Stimulated activated CD8-positive, alpha-beta memory T cell treated with anti-CD3 and anti-CD28 coated beads, Interleukin-15, amount 100 ng/mL, for 4 hours (primary cell): ENCODE results near the gene AKR7A3.
"Not testable (repeated sequence)": the region's sequence is repeated elsewhere in the genome, so short reads cannot be mapped to it uniquely, and the experiment has no call there.

Experiments
- DNase-seq, 2 donors: peaks; one replicate each; pipeline ENCODE4 v3.0.0-alpha.2; 2020; ENCODE audit warnings: low read depth in 2 of 2

AKR7A3 gene

DNA sequence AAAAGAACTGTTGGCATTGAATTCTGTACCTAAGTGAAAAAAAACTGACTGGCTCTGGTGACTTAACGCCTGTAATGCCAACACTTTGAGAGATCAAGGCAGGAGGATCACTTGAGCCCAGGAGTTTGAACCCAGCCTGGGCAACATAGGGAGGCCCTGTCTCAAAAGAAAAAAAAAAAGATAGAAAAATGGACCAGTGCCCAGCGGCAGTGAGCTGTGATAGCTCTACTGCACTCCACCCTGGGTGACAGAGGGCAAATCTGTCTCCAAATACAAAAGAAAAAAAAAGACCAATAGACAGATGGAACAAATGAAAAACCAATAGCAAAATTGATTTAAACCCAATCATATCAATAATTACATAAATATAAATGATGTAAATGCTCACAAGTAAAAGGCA lies 674 bp upstream of the AKR7A3 start:
- no peak for DNase-seq

DNA sequence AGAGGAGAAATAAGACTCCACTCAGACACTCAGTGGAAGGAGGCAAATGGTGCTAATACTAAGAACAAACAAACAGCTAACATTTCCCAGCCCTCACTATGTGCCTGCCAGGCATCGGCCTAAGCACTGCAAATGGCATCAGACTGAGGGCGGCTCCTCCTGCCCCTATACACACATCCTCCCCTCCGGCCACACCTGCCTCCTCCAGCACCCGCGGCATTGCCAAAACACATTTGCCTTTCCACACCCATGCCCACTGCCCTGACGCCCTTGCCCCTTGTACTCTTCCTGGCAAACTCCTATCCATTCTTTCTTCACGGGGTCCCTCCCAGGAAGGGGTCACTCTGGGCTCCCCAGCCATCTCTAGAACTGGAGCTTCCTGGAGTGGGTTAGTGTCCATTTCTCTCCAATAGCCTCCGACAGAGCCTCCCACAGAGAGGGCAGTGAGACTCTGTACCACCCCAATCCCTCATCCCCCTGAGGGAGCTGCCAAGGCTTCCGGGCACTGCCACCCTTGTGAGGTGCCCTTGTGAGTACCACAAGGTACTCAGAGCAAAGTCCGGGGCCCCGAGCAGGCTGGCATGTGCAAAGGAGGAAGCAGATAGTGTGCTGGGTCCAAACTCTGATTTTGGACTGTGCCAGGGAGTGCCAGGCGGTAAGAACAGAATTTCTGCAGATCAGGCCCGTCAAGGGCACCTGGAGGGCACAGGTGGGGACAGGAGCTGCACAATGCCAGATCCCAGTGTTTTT lies 959 bp downstream of the AKR7A3 start:
- DNase-seq, result no peak

DNA sequence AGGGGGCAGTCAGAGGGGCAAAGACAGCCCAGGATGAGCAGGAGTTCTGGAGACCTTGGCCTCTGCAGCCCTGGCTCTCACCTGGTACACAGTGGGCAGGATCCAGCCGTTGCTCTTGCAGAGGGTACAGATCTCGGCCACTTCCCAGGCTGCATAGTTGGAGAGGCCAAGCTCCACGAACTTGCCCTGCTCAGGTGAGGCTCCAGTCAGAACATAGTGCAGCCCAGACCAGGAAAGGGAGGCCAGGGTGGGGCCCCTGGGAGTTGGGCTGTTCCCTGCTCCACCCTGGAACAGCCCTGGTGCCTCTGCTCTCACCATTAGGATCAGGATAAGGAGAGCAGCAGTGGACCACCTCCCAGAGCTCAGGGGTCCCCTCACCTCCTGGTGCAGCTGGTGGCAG lies 2.8 kb downstream of the AKR7A3 start:
- not testable (repeated sequence) for DNase-seq

DNA sequence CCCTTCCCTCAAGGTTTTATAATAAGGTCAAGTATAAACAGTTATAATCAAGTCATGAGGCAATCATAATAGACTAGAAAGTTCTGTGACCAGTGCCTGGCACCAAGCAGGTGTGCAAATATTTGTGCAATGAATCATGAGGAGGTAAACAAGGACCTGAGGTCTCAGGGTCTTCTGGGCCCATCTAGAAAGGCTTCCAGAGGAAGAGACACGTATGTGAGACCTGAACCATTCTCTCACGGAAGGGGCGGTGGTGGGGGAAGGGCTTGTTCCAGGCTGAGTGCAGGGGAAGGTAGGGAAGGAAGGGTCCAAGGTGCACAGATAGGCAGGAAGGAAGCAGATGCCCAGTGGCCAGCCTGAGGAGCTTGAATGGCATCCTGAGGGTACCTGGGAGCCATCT lies 3.2 kb downstream of the AKR7A3 start:
- DNase-seq, result not testable (repeated sequence)

DNA sequence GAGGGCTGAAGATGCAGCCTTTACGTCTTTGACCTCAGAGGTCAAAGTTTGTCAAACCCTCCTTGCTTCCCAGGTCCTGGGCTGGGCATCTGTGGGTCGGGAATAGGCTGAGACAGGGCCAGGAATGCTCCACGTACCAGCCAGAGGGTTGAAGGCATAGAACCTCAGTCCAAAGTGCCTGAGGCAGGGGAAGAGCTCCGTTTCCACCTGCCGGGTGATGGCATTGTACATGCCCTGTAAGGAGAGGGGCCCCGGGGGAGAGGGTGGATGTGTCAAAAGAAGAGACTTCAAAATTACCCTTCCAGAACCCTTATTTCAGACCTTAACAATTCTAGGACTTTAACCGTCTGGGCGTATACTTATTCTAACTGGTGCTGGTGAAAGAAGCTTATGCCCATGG lies 3.7 kb downstream of the AKR7A3 start:
- no peak for DNase-seq

DNA sequence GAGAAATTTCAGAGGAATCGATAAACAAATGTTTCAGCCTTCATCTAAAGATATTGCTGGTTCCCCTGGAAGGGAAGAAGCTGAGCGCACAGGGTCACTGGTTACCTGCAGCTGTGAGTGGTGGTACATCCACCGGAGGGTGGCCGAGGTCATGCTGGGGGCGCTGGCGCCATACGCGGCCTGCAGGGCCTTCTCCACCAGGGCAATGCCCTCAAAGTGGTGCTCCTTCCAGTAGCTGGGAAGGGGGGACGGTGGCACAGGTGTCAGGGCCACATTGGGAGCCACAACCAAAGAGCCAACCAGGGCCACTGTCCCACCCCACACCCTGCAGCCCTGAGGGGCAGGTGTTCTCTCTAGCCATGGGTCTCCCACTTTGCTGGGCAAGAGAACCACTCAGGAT lies 4.7 kb downstream of the AKR7A3 start:
- DNase-seq, result no peak

DNA sequence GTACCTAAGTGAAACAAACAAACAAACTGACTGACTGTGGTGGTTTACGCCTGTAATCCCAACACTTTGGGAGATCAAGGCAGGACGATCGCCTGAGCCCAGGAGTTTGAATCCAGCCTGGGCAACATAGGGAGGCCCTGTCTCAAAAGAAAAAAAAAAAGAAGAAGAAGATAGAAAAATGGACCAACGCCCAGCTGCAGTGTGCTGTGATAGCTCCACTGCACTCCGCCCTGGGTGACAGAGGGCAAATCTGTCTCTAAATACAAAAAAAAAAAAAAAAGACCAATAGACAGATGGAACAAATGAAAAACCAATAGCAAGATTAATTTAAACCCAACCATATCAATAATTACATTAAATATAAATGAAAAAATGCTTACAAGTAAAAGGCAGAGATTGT lies 13.9 kb downstream of the AKR7A3 start:
- no peak for DNase-seq

DNA sequence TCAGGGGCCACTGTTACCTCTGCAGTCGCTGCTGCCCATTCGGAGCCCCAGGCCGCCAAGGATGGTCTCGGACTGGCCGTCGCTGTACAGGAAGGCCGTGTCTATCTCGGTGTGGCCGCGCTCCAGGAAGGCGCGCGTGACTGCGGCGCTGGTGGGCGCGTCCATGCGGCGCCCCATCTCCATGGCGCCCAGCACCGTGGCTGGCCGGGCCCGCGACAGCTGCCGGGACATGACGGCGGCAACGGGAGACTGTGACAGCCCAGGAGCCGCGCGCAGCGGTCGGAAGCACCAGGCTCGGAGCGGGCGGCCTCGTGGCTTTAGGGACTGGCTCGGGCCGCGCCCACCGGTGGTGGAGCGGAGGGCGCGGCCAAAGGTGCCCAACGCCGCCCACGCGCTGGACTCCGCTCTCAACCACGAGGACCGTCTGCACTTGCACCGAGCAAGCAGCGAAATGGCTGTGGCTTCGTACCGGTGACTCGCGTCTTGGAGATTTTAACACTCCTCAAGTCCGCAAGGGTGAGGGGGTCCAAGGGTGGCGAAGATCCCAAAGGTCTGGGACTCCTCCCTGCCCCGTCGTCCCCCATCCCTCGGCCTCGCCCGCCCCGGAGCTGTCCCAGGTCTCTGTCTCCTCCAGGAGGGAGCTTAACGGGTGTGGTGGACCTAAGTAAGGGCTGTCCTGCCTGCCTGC lies 14.6 kb downstream of the AKR7A3 start:
- not testable (repeated sequence) for DNase-seq

DNA sequence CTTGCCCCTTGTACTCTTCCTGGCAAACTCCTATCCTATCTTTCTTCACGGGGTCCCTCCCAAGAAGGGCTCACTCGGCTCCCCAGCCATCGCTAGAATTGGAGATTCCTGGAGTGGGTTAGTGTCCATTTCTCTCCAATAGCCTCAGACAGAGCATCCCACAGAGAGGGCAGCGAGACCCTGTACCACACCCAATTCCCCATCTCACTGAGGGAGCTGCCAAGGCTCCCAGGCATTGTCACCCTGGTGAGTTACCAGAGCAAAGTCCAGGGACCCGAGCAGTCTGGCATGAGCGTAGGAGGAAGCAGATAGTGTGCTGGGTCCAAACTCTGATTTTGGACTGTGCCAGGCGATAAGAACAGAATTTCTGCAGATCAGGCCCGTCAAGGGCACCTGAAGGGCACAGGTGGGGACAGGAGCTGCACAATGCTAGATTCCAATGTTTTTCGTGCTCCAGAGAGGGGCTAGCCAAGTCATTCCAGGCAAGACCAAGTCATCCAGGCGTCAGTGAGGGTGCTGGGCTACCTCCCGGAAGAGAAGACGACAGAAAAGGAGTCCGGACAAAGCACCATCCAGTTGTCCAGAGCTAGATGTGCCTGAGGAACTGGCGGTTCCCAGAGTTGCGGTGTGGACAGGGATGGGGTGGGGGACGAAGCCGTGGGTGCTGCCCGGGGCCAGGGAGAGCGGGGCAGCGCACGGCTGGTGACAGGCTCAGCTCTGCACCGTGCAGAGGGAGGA lies 15.3 kb downstream of the AKR7A3 start:
- DNase-seq, result no peak

DNA sequence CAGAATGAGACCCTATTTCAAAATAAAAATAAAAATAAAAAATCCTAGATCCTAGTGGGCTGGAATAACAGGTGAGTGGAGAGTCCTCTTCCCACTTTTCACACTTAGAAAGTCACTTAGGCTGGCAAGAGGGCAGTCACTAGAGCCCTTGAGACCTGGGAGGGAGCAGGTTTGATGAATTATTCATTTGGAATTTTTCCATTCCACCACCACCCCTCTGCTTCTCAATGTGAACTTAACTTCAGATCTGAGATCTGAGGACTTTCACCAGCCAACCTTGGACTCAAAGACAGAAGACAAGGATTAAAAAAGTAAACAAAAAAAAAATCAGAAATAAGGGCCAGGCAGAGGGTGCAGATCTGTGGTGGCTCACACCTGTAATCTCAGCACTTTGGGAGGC lies 16.5 kb downstream of the AKR7A3 start:
- DNase-seq, result no peak

DNA sequence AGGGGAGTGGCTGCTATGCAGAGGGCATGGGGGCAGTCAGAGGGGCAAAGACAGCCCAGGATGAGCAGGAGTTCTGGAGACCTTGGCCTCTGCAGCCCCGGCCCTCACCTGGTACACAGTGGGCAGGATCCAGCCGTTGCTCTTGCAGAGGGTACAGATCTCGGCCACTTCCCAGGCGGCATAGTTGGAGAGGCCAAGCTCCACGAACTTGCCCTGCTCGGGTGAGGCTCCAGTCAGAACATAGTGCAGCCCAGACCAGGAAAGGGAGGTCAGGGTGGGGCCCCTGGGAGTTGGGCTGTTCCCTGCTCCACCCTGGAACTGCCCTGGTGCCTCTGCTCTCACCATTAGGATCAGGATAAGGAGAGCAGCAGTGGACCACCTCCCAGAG lies 18.2 kb downstream of the AKR7A3 start:
- not testable (repeated sequence) for DNase-seq

DNA sequence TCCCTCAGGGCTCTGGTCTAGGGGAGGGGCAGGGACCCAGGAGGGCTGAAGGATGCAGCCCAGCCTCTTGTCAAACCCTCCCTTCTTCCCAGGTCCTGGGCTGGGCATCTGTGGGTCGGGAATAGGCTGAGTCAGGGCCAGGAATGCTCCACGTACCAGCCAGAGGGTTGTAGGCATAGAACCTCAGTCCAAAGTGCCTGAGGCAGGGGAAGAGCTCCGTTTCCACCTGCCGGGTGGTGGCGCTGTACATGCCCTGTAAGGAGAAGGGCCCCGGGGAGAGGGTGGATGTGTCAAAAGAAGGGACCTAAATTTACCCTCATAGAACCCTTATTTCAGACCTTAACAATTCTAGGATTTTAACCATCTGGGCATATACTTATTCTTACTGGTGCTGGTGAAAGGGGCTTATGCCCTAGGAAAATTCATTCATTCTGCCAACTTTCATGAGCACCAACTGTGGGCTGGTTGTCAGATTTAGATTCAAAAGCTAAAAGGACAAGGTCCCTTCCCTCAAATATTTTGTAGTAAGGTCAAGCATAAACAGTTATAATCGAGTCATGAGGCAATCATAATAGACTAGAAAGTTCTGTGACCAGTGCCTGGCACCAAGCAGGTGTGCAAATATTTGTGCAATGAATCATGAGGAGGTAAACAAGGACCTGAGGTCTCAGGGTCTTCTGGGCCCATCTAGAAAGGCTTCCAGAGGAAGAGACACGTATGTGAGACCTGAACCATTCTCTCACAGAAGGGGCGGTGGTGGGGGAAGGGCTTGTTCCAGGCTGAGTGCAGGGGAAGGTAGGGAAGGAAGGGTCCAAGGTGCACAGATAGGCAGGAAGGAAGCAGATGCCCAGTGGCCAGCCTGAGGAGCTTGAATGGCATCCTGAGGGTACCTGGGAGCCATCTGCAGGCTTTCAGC lies 18.9 kb downstream of the AKR7A3 start:
- not testable (repeated sequence) for DNase-seq

DNA sequence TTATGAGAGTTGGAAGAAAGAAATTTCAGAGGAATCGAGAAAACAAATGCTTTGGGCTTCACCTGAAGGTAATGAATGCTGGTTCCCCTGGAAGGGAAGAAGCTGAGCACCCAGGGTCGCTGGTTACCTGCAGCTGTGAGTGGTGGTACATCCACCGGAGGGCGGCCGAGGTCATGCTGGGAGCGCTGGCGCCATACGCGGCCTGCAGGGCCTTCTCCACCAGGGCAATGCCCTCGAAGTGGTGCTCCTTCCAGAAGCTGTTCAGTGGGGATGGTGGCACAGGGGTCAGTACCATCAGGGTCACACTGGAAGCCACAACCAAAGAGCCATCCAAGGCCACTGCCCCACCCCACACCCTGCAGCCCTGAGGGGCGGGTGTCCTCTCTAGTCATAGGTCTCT lies 20.1 kb downstream of the AKR7A3 start:
- DNase-seq, result no peak

DNA sequence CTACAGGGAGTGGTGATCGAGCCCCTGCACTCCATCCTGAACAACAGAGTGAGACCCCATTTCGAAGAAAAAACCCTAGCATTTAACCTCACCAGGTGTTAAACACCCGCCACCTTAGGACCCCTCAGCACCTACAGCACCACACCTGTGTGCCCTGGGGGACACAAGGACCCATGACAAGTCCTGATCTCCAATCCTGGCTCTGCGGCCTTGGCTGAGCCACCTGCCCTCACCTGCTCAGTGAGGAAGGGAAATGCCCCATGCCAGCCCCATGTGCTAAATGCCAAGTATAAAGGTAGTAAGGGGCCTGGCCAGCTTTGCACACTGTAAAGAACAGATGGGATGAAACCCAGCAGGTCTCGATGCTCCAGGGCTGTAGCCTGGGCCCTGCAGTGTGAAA lies 25.8 kb downstream of the AKR7A3 start:
- DNase-seq, result no peak

DNA sequence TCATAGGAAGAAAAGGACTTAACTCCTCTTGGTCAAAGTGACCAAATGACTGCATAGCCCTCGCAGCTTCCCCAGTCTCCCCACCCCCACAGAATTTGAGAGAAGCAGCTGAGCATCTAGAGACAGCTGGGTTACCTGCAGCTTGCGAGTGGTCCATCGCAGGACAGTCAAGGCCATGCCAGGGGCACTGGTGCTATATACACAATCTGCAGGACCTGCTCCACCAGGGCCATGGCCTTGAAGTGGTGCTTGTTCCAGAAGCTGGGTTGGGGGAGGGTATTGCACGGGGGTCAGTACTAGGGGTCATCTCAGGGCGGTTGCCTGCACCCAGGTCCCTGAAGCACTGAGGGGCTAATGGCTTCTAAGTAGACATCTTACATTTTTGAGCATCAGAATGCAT lies 26.5 kb downstream of the AKR7A3 start:
- no peak for DNase-seq

DNA sequence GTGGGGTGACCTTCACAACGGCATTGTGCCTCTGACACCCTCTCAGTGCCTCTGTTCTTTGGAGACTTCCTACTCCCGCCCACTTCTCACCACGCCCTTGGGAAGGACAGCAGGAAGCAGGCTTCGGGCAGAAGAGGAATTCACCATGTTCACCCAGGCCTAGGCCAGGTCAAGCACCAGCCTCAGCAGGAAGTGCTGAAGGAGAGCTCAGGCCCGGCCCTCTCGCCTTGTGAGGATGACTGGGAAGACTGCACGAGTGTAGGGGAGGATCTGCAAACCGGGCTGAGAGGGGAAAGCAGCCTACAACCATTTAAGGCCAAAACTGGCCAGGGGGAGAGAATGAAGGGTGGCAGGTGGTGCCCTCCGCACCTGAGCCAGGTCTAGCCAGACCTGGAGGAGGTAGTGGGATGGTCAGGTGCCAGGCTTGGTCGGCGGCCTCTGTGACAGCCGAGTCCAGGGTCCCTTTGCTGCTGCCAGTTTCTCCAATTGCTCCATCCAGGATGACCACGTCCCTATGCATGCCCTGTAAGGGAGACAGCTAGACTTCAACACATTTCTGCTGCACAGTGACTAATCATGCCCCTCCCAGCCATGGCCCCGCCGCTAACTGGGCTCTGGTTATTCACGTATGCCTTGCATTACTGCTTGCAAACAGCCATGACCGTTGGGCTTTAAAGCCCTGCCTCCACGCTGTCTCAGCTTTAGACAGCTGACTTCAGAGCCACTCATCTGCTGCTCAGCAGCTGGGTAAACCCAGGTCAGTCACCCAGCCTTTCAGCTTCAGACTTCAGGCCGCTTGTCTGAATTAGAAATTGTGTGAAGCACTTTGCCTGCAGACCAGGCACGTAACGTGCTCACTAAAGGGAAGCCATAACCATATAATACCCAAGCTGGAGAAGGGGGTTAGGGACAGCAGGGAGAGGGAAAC lies 28.1 kb downstream of the AKR7A3 start:
- DNase-seq, result no peak

DNA sequence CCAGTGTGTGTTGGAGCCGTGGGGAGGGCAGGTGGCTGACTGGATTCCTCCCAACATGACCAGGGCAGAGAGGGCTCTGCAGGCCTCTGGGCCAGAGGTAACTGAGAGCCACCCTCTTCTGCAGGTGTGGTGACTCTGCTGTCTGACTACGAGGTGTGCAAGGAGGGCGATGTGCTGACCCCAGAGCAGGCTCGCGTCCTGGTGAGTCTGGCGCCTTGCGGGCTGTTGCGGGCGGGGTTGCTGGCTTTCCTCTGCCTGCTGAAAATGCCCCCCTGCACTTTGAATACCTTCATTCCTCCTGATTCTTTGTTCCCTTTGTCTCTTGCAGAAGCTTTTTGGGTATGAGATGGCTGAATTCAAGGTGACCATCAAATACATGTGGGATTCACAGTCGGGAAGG lies 30.2 kb downstream of the AKR7A3 start:
- no peak for DNase-seq

DNA sequence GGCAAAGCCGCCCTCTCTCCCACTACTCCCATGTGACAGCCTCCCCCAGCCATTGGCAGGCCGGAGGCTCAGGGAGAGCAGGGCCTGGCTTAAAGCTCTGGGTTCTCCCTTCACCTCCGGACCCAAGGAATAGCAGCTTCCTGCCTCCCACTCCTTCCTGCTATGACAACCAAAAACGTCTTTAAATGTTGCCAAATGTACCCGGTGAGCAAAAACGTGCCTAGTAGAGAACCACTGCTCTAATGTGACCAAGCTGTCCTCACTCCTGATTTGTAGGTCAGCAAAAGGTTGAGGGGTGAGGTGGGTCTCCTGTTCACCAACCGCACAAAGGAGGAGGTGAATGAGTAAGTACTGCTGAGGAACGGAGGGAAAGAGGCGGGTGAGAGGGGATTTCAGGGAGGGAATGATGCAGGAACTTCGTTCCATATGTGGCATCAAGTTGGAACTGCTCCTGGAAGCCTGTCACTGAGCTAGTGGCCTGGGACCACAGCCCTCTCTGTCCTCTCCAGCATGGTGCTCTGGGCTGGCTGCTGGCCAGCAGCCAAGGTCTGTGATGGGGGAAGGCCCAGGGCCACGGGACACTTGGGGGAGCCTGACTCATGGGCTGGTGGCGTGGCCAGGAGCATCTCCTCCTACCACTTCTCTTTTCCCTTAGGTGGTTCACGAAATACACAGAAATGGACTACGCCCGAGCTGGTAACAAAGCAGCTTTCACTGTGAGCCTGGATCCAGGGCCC lies 31.2 kb downstream of the AKR7A3 start:
- DNase-seq, result no peak

DNA sequence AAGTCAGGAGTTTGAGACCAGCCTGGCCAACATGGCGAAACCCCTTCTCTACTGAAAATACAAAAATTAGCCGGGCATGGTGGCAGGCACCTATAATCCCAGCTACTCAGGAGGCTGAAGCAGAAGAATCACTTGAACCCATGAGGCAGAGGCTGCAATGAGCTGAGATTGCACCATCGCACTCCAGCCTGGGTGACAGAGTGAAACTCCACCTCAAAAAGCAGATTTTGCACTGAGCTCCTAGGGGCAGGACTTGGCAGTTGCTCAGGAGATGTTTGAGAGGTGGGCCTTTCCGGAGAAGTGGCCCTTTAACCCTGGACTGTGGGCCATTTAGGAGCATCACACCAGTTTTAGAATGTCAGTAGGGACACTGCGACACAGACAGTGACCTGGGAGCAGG lies 32.3 kb downstream of the AKR7A3 start:
- not testable (repeated sequence) for DNase-seq

DNA sequence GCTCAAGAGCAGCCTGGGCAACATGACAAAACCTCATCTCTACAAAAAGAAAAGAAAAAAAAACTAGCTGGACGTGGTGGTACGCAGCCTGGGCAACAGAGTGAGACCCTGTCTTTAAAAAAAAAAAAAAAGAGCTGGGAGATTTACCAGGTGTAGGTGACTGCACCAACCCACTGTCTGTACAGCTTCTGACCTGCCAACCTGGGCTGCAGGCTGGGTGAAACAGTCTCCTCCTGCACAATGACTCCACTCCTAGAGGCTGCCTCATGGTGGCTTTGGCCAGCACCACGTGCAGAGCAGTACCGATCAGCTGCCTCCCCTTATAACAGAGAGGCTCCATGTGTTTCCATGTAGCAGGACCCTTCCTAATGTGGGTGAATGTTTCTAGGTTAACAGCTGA lies 33.3 kb downstream of the AKR7A3 start:
- DNase-seq, result no peak
